GM19099 (cell line): ENCODE results near the gene PIRT.

ENCODE experiments used
- POLR2A ChIP-seq: IDR thresholded peaks from 3 replicates; pipeline ENCODE4 v1.6.1; 2011; ENCODE audit warnings: low read depth; ENCODE audit not compliant: insufficient read length; ENCODE audit errors: extremely low read depth

Gene PIRT

DNA sequence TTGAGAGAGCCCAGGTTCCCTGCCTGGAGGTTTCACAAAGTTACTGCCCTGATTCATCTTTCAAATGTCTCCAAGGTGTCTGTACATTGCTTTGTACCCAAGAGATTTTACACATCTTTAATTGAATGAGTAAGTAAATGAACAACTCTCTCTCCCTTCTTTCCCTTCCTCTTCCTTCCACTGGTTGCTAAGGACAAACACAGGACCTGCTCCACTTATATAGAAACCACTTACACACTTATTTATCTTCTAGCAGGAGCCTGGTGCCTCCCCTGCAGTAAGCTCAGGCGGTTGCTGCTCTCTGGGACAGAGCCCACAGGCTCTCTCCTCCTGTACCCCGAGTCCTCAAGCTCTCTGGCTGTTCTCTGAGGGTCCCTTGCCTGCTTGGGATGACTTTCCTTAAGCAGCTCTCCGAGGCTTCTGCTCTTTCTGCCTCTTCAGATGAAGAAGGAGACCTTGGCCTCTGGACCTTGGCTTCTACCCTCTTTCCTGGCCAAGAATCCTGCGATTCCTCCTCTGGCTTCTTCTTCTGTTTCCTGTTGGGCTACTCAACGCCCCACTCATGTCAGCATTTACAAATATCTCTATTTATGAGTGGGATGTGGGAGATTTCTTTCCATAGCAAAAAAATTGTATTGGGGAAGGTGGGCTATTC, 9.9 kb downstream of the PIRT start:
- no peak for TF ChIP-seq POLR2A

DNA sequence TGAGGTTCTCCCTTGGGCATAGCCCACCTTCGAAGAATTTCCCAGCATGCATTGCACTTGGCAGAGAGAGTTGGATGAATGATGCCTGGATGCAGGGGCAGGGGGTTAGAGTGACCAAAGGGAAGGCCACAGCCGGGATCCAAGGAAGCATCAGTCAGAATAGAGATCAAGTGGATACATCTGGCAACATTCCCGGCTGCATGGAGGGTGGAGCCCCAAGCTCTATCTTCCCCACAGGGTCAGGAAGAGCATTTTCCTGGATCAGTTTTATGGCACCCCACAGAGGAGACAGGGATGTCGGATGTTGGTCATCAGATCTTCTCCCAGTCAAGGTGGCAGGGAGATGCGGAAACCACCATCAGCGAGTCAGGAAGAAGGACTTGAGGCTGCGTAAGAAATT, 13.0 kb downstream of the PIRT start:
- no peak for TF ChIP-seq POLR2A

DNA sequence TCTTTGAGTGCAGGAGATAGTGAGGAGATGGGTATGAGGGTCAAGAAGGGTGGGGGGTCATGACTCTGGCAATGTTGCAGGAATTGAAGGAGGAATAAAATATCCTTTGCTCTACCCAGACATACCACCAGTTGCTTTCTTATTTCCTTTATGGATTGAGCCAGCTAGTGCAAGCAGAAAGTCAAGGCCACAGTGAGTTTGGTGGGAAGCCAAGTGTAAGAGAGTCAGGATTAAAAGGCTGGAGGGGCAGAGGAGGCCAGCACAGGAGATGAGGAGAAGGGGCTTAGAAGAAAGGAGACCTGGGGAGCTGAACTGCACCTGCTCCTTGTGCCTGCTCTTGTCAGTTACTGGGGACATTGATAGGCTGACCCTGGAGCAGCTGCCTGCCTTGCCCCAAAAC, 16.1 kb downstream of the PIRT start:
- TF ChIP-seq POLR2A: no peak

DNA sequence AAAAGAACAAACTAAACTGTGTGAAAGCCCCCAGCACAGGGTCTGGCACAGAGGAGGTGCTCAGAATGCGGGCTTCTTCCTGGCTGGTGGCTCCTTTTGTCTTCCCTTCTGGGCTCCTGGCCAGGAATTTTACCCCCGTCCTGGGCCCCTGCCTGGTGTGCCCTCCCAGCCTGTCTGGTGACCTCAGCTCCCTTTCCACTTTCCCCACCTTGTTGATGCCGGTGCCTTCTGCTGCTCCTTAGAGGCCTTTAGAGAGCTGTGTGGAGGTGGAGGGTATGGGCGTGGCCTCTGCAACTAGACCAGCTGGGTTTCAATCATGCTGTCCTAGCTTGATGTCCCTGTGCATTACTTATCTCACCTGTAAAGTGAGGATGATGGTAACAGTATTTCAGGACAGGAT, 16.8 kb downstream of the PIRT start:
- TF ChIP-seq POLR2A: no peak

DNA sequence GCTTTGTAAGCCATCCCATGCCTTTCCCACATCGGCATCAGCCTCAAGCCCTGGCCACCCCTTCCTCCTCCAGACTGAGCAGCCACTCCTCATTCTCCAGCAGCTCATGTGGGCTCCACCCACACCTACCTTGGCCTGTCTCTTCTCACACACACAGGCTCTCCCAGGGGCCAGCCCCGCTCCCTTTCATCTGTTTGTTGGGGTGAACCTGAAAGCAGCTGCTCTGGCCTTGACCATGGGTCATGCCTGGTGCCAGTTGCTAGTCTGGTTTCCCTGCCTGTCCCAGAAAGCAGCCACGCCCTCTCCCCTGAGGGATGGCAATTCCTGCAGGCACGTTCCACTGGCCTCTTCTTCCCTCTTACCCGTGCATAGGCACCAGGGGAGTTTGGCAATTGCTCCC, 22.6 kb downstream of the PIRT start:
- TF ChIP-seq POLR2A: no peak

DNA sequence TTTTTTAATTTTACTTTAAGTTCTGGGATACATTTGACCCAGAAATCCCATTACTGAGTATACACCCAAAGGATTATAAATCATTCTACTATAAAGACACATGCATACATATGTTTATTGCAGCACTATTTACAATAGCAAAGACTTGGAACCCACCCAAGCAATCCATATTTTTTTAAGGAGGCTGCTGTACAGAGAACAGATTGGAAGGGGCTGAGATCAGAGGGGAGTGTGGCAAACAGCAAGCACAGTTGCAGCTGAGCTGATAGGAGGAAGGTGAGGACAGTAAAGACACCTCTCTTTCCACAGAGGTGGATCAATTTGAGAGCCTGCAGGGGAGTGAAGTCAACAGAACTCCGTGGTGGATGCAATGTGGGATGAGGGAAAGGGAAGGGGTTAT, 23.8 kb downstream of the PIRT start:
- no peak for TF ChIP-seq POLR2A

DNA sequence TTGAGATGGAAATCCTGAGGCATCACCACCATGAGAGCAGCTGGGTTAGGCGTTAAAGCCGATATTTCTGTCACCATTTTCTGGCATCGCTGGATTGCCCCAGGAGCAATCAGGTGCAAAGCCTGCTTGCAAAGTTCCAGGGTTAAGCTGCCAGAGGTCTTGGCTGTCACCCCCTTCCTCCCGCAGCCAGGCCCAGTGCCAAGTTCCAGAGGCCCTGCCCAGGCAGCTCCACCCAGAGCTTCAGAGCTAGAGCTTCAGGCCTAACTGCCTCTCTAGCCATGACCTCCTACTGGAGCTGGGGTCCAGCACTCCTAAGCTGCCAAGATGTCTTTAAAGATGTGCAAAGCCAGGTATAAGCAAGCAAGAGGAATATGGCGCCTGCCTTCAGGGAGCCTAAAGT, 25.2 kb downstream of the PIRT start:
- TF ChIP-seq POLR2A: no peak

DNA sequence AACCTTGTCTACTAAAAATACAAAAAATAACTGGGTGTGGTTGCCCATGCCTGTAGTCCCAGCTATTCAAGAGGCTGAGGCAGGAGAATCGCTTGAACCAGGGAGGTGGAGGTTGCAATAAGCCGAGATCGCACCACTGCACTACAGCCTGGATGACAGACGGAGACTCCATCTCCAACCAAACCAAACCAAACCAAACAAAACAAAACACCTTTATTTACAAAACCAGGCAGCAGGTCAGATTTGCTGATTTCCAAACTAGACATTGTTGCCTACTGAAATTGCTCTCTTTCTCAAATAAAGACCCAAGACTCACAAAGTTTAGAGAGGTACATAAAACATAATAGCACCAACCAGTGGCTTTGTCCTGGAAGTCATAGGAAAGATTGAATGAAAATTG, 28.3 kb downstream of the PIRT start:
- no peak for TF ChIP-seq POLR2A

DNA sequence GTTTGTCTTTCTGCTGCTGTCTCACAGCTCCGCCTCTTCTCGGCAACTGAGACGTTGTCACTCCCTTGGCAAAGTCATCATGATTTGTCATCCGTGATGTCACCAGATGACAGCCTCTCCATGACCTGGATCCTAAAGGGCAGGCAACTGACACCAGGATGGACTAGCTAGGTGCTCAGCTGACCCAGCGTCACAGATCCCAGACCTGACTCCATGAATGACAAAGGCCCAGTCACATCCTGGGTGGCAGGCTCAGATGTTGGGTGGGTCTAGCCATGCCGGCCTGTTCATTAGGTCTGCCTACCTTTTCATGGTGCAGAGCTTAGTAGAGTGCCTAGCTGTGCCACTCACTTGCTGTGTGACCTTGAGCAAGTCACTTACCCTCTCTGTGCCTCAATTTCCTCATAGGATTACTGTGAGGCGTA, 30.2 kb downstream of the PIRT start:
- TF ChIP-seq POLR2A: no peak

DNA sequence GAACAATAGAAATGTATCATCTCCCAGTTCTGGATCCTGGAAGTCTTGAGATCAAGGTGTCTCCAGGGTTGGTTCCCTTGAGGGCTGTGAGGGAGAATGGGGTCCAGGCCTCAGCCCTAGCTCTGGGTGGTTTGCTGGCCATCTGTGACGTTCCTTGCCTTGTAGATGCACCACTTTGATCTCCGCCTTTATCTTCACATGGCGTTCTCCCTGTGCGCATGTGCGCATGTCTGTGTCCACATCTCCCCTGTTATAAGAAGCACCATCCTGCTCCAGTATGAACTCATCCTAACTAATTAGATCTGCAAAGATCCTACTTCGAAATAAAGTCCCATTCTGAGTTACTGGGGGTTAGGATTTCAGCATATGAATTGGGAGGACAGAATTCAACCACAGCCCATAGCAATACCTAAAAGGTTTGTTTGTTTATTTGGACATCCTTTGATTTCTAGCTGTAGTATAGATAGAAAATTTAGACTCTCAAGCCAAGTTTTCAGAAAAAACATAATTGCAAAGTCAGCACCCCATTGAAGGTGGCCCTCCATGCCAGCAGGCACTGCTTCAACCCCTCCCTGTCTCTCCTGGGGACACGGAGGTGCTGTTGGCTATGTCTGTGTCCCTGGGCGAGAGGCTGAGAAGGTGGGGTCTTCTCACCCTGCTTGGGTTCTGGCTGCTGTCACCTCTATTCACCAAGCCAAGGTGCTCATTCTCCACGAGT, 31.2 kb downstream of the PIRT start:
- TF ChIP-seq POLR2A: no peak

DNA sequence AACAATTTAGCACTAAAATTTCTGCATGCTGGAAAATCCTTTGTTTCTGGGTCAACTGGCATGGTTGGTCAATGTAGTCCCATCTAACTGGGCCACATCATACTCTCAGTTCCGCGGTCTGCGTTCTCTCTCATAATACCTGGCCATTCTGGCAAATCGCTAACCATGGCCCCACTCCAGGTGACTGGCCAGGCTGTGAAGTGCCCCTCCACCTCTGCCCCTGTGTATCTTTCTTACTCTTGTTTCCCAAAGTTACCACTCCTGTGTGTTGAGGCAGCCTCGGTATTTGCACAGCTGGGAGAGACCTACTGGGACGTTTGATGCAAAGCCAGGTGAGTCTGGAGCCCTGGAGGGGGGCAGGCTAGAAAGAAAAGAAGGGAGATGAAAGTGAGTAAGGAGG, 32.0 kb downstream of the PIRT start:
- no peak for TF ChIP-seq POLR2A

DNA sequence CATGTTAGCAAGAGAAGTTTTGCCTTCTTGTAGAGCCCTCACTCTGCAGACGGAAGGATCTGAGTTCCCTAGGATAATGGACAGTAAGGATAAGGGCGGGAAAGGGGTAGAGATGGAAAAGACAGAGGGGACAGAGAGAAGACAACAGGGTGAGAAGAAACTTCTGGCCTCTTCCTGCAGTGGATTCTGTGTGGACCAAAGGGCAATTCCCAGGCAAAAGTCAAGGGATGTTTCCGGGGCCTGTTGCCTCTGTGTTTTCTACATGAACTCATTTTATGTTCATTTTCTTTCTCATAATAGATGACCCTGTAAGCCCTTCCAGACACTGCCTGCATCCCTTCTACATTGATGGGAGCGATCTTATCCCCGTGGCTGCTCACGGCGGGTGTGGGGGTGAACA, 33.3 kb downstream of the PIRT start:
- TF ChIP-seq POLR2A: no peak

DNA sequence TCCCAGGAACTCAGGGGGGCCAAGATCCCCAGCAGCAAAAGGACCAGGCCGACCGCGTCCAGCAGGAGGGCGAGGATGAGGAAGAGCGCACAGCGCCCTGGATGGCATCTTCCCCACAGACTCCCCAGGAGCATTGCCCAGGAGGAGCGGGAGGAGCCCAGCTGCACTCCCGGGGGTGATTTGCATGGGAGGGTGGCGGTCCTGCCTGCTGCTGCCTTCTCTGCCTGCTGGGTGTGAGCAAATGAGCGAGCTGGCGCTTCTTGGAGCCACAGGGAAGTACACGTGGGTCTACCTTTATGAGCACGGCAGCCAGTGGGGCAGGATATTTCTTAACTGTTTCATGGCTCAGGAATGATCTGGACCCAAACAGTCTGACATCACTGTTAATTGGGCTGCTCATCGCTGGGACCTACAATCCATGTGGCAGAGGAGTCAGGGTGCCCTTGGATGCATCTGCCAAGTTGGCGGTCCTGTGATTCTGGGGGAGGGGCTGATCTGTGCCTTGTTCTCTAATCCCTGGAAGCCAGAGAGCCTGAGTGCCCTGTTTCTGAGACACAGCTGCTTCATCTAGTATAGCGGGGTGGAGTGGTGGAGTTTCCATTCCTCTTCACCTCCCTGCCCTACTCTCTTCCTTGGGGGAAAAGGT, 33.9 kb downstream of the PIRT start, which contains the start of gene TMEM238L:
Gene TMEM238L, minus strand, starts transcription at position 270 of the 646 bp plus-strand sequence. Its CDS starts 136 bp downstream, at position 134.
- no peak for TF ChIP-seq POLR2A

DNA sequence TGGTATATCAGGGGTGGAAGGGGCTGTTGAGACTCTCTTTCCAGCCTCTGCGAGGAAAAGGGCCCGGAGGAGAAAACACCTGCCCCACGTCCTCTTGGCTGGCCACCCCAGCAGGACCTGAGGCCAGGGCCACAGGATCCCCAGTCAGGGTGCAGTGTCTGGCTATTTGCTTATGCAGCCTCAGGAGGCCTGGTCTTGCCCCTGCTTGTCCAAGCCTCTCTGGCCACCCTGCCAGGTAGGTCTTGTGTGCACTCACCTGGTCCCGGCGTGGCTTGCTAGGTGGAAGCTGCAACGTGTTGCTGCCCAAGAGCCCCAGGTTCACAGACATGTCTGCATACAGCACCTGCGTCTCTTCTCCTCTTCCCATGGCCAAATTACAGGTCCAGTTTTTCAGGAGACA, 34.5 kb downstream of the PIRT start:
- no peak for TF ChIP-seq POLR2A

DNA sequence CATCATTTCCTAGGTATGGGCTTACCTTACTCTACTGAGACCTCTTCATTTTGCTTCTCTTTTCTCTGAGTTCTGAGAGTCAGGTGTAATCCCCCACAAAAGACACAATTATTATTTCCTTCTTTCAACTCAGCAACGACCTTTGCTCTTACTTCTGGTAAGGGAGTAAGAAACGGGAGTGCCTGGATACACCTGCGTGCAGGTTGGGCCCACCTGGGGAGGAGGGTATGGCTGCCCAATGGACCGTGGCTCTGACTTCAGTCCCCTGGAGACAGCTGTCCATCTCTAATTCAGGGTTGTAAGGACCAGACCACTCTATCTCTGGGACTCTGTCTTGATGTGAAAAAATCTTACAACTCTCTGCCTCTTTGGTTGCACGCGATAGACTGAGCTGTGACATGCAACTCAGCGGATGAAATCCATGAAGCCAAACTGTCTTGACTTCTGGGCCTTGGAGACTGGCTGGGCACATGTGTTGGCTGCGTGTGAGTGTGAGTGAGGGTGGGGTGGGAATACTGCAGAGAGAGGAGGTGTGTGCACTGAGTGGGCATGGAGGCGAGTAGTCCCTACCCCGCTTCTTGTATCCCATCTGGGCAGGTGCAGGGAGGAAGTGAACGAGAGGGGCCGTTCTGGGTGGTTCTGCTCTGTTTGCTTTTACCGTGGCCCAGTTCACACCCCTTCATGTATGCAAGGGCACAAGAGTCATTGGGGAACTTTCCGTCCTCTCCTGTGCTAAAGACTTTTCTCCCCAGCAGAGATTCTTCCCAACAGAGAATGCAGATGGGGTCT, 35.2 kb downstream of the PIRT start:
- no peak for TF ChIP-seq POLR2A
